Epithelial cell of prostate (primary cell): ENCODE measurements around the gene DYNC1H1.
"Not testable (repeated sequence)": the region's sequence is repeated elsewhere in the genome, so short reads cannot be mapped to it uniquely, and the experiment has no call there.

ENCODE experiments used
- DNase-seq: peaks from one replicate; pipeline ENCODE4 v3.0.0-alpha.2; 2011; ENCODE audit warnings: low read depth, low spot score
- H3K27ac ChIP-seq: fragments of 450-650 bp; 2 replicates; pipeline ENCODE4 v1.5.1; 2017; ENCODE audit warnings: mild to moderate bottlenecking

DYNC1H1 gene

GRCh38 chr14:101962503-101962874, 1.9 kb upstream of the DYNC1H1 start:
- no peak overlapping the region for H3K27ac ChIP-seq
- DNase-seq, result peak; percentile 18

- DNase-seq, result no peak
- H3K27ac ChIP-seq, result no peak overlapping the region
Observed at GRCh38 chr14:101963052-101963451, 1.3 kb upstream of the DYNC1H1 start.

DNA sequence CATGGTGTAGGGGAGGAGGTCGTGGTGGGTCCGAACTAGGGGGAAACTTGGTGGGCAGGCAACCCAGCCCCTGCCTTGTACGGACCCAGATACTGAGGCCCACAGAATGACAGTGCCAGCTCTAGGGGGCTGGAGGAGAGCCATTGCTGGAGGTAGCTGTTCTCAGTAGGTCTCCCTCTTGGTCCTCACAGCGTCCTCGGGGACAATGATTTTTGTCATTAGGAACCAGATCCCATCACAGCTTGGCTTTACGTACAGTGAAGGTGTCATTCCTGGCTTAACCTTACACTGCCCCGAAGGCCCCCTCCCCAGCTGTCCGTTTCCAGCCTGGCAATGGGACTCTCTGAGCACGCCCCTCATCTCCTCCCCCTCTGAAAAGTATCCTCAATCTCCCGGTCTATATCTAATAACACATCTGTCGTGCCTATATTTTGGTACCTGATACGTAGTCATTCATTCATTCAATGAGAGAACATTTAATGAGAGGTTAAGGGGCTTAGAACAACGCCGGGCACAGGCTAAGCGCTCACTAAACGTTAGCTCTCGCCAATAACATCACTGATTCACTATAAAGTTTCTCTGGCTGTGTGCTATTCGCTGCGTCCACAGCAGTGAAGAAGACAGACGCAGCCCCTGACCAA, 597 bp upstream of the DYNC1H1 start:
- no peak overlapping the region for H3K27ac ChIP-seq
- no peak for DNase-seq

- DNase-seq, result peak; percentile 18
- H3K27ac ChIP-seq, result peak overlapping the region; percentile 78
Observed at GRCh38 chr14:101965181-101965544, 790 bp downstream of the DYNC1H1 start.

GRCh38 chr14:101965770-101966722, 1.7 kb downstream of the DYNC1H1 start:
- DNase-seq, result no peak

GRCh38 chr14:101966742-101967141, 2.4 kb downstream of the DYNC1H1 start:
- H3K27ac ChIP-seq, result peak overlapping the region; percentile 78
- no peak for DNase-seq

More at GRCh38 chr14:101965770-101966722, 1.7 kb downstream of the DYNC1H1 start:
- H3K27ac ChIP-seq, result peak overlapping the region; percentile 78

- DNase-seq, result no peak
- H3K27ac ChIP-seq, result peak overlapping the region; percentile 95
Observed at GRCh38 chr14:101968186-101968585, 3.8 kb downstream of the DYNC1H1 start.

DNA sequence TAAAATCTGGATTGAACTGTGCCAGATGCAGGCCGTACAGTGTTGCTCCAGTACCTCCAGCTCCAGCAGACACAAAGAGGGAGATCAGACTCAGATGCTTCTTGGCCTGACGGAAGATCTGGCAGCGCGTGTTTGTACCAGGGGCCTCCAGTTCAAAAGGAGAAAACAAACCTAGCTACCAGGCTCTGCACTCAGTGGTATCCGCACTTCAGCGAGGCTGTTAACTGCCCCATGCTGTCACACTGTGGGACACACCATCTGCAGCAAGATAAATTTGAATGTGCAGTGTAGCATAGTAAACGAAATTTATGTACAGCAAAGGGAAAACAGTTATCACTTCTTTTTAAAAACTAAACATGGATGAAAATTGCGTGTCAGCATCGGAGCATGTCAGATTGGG, 5.1 kb downstream of the DYNC1H1 start:
- peak overlapping the region; percentile 95 for H3K27ac ChIP-seq
- no peak for DNase-seq

DNA sequence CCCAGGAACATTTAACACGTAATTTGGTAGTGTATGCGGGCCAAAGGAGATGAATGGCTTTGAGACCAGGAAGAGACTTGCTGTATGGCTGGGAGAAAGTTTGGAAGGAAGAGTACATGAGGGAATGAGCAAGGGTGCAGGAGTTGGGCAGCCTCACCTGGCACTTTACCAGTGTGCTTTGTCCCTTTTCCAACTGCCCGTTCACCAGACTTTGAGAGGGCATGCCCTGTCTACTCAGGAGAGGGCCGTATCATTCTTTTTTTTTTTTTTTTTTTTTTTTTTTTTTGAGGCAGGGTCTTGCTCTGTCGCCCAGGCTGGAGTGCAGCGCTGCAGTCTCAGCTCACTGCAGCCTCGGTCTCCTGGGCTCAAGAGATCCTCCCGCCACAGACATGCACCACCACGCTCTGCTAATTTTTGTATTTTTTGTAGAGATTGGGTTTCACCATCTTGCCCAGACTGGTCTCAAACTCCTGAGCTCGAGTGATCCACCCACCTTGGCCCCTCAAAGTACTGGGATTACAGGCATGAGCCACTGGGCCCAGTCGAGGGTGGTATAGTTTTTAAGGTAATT, 6.5 kb downstream of the DYNC1H1 start:
- peak overlapping the region; percentile 95 for H3K27ac ChIP-seq
- no peak for DNase-seq

DNA sequence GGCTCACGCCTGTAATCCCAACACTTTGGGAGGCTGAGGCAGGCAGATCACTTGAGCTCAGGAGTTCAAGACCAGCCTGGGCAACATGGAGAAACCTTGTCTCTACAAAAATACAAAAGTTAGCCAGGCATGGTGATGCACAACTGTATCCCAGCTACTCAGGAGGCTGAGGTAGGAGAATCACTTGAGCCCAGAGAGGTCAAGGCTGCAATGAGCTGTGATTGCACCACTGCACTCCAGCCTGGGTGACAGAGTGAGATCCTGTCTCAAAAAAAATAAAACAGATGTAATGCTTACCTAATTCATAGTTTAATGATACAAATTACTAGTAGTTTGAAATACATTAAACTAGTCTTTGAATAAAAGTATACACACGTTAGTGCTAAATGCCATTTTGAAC, 7.1 kb downstream of the DYNC1H1 start:
- not testable (repeated sequence) for DNase-seq
- H3K27ac ChIP-seq, result peak overlapping the region; percentile 95

DNA sequence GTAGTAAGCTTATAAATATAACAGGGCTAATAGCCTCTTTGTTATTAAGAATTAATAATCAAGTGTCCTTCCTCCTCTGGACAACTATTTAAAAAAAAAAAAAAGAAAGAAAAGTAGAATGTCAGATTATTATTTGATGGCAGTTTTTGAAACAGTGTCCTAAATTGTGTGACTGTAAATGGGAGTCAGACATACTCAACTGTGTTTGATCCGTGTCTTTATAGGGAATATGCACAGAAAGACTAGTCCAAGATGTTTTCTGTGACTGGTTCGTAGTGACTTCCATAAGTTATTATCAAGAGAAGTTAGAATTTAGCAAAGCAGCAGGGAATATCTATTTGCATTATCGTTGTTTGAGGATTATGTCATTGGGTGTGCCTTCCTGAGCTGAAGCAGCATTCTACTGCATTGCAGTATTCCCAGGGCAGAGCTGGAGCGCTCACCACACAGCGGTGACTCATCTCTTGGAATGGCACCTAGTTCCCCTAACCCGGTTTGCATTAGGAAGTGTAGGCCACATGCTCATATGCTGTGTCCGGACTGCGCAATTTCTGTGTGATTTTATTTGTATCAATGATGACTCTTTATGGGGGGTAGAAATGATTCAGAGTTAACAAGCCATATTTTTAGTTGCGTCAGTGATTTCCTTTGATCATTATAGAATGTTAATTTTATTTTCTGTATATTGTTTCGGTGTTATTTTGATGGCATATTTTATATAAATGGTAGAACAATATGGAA, 7.9 kb downstream of the DYNC1H1 start:
- DNase-seq, result peak; percentile 95
- H3K27ac ChIP-seq, result peak overlapping the region; percentile 95

- DNase-seq, result no peak
- H3K27ac ChIP-seq, result peak overlapping the region; percentile 95
Observed at GRCh38 chr14:101973356-101973755, 9.0 kb downstream of the DYNC1H1 start.

DNA sequence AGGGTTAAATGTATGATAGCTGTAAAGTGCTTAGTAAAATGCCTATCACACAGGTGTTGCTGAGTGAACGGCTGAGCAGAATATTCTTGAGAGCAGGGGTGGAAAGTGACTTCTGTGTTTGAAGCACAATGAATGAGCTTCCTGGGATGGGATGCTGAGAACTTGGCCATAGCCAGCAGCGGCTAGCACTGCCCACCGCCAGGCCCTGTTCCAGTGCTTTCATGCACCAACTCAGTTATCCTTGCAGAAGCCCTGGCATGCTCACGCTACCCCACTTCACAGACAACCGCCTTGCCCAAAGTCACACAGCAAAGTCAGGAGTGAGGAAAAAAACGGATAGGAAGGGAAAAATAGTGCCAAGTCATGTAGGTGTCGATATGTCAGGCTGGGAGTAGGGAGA, 10.9 kb downstream of the DYNC1H1 start:
- peak overlapping the region; percentile 95 for H3K27ac ChIP-seq
- DNase-seq, result no peak

- H3K27ac ChIP-seq, result peak overlapping the region; percentile 85
- DNase-seq, result no peak
Observed at GRCh38 chr14:101977311-101978071, 13.1 kb downstream of the DYNC1H1 start.

GRCh38 chr14:101979666-101980065, 15.3 kb downstream of the DYNC1H1 start:
- no peak for DNase-seq
- H3K27ac ChIP-seq, result peak overlapping the region; percentile 85

DNA sequence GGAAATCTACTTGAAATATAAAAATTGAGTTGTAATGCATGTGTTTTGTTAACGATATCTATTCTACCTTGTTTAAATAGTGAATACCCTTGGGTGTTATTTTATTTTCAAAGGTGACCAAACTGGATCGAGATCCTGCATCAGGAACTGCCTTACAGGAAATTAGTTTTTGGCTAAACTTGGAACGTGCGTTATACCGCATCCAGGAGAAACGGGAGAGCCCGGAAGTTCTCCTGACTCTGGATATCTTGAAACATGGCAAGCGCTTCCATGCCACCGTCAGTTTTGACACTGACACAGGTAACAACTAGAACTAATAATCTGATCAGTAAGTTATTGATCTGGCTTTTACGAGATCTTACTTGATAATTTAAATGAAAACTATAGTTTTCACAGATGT, 15.9 kb downstream of the DYNC1H1 start:
- DNase-seq, result no peak
- peak overlapping the region; percentile 85 for H3K27ac ChIP-seq

DNA sequence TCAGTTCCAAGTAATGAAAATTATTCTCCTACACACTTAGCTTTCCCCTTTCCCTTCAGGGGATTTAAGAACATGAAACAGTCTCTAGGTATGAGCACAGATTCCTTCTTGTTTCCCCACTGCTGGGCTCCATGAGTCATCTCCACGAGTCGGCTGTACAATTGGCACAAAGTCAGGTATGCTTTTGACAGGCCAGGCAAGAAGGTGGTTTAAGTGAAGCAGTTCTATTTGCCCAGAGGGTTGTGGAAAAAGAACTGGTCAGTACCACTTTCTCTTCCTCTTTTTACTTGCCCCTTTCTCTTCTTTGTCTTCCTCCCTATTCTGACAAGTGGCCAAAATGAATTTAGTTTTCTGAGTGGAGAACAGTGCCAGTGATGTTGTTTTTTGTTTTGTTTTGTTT, 16.3 kb downstream of the DYNC1H1 start:
- peak; percentile 95 for DNase-seq
- H3K27ac ChIP-seq, result peak overlapping the region; percentile 85

DNA sequence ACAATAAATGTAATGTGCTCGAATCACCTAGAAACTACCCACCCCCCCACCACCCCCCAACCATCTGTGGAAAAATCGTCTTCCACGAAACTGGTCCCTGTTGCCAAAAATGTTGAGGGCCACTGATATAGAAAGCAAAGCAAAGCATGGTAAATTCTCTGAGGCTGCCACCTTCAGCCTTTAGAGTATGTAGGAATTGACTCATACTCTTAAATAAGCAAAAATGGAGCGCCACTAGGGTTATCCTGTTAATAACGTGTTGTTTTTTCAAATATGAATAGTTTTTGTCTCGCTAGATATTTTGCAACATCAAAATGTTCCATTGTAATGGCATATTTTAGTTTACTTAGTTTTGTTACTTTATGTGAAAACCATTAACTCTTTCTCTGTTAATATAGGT, 18.2 kb downstream of the DYNC1H1 start:
- H3K27ac ChIP-seq, result no peak overlapping the region
- no peak for DNase-seq

DNA sequence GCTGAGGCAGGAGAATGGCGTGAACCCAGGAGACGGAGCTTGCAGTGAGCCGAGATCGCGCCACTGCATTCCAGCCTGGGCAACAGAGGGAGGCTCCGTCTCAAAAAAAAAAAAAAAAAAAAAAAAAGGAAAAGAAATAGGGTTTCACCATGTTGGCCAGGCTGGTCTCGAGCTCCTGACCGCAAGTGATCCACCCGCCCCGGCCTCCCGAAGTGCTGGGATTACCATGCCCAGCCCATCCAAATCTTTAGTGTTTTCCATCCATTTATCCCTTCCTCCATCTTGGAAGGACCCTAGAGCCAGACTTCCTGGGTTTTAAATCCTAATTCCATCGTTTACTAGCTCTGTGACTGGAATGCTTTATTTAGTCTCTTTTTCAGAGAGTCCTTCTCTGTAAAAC, 20.5 kb downstream of the DYNC1H1 start:
- not testable (repeated sequence) for H3K27ac ChIP-seq, DNase-seq

DNA sequence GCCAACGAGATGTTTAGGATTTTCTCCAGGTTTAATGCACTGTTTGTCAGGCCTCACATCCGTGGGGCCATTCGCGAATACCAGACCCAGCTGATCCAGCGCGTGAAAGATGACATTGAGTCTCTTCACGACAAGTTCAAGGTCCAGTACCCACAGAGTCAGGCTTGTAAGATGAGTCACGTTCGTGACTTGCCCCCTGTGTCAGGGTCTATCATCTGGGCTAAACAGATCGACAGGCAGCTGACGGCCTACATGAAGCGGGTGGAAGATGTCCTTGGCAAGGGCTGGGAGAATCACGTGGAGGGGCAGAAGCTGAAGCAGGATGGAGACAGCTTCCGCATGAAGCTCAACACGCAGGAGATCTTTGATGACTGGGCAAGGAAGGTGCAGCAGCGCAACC, 21.6 kb downstream of the DYNC1H1 start:
- no peak for DNase-seq
- no peak overlapping the region for H3K27ac ChIP-seq
